Activated CD4-positive, alpha-beta T cell treated with anti-CD3 and anti-CD28 coated beads, Interleukin-2, Interleukin-6, amounts not matched to agents 100 ng/mL and 50 ng/mL, durations not matched to agents 16 hours and 8 hours (primary cell): ENCODE results near the gene ZCCHC24.

Experiments used
- DNase-seq: peaks from one replicate; pipeline ENCODE4 v3.0.0-alpha.2; 2020

Gene ZCCHC24

DNA sequence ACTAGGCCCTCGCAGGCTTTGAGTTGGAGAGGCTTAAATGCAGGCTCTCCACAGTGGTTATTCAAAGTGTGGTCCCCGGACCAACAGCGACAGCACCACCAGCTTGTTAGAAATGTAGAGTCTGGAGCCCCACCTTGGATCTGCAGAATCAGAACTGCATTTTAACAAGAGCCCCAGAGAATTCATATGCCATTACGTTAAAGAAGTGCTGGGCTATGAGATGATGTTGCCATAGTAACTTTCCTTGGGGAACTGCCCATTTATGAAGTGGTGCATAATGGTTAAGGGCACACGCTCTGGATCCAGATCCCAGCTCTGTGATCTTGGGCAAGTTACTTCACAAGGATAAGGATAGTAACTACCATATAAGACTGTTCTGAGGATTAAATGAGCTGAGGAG lies 48.9 kb downstream of the ZCCHC24 start:
- DNase-seq: no peak

GRCh38 chr10:79394664-79395063 lies 50.8 kb downstream of the ZCCHC24 start:
- DNase-seq: no peak

- DNase-seq: no peak
Measured at GRCh38 chr10:79393924-79394610, 51.4 kb downstream of the ZCCHC24 start.

DNA sequence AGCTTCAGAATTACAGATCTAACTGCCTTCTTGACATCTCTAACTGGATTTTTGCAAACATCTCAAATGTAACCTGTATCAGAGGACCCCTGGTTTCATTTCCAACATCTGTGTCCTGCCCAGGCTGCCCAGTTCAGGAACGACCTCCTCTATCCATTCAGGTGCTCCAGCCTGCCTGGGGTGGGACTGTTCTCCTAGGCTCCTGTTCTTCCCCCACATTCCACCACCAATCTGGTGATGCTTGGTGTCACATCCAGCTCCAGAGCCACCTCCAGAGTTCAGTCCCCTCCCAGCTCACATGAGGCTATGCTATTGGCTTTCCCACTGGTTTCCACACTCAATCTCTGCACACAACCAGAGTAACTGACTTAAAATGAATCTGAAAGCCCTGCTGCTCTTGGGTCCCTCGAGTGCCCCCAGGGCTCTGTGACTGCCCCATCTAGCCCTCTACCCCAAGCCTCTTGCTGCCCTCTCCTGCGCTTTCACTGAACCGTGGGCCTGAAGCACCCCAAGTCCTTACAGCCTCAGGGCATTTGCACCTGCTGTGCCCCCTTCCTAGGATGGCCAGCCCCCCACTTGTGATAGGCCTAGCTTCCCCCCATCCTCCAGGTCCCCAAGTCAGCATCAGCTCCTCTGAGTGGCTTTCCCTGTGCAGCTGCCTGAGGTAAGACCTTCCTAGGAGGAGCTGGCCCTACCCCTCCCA lies 52.1 kb downstream of the ZCCHC24 start:
- no peak for DNase-seq

DNA sequence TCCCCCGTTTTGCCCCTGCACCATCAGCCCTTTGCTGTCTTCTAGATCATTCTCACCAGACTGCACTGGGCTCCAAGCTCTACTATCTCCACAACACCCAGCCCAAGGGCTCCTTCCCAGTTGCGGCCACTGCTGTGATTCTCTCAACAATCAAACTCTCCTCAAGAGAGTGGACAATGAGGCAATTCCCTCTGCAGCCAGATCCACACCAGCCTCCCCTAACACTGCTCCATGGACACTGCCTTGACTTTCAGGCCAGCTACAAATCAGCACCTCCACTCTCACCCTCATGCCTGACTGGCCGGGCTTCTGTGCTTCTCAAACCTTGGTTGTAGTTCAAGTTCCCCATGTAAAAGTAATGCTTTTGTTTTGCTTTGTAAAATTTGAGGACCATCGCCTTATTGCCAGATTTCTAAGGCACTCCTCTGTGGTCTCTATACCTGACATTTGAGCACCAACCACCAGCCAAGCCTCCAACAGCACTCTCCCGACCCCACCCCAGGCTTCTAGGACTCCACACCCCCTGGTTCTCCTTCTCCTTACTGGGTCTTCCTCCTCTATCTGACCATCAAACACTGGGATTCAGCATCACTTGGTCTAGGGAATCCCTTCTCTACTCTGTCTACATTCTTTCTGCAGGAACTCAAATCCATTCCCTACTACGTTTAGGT lies 52.8 kb downstream of the ZCCHC24 start:
- no peak for DNase-seq

- DNase-seq: no peak
Measured at GRCh38 chr10:79392020-79392398, 53.4 kb downstream of the ZCCHC24 start.

- DNase-seq: no peak
Measured at GRCh38 chr10:79391231-79392019, 54.0 kb downstream of the ZCCHC24 start.

GRCh38 chr10:79390551-79391229 lies 54.7 kb downstream of the ZCCHC24 start:
- DNase-seq: peak; percentile 10

DNA sequence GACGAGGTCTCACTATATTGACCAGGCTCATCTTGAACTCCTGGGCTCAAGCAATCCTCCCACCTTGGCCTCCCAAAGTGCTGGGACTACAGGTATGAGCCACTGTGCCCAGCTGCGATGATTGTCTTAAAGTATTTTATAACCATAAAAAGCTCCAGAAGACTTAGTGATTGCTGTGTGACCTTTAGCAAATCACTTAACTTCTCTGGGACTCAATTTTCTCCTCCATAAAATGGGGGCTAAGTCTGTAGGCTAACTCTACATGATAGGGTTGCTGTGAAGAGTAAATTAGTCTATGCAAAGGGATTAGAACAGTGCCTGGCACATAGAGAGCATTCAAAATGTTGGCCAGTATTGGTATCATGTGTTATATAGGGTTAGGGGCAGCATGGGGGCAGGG lies 55.4 kb downstream of the ZCCHC24 start:
- DNase-seq: no peak

DNA sequence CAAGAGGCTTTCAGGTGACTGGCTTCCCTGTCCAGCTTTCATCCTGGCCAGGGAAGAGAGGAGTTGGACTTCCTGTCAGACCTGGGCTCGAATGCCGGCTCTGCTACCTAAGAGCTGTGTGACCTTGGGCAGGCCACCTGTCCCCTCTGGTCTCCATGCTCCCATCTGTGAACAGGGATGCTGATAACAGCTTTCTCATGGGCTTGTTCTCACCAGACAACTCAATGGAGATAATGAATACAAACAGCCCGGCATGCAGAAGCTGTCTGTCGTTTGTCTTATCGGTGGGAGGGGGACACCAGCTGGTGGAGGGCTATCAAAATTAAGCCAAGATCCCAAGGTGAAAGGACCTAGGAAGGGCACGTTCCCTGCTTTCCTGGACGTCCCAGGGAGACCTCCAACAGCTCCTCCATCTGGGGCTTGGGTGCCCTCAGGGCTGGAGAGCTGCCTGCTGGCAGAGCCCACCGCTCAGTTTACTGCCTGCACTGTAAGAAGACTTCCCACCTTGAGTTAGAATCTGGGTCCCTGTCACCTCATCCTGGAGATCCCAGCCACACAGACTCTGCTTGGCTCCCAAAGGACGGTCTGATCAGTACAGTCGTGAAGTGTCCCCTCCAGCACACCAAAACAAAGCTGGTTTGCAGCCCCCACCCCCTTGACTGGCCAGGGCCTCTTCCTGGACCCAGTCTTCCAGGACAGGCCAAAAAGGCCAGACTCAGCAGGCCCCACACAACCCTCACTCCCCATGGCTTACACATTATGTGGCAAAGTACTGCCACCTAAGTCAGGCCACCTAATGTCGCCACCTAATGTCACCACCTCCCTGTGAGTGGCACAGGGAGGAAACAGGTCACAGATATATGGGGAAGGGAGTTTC lies 57.2 kb downstream of the ZCCHC24 start:
- peak; percentile 22 for DNase-seq

DNA sequence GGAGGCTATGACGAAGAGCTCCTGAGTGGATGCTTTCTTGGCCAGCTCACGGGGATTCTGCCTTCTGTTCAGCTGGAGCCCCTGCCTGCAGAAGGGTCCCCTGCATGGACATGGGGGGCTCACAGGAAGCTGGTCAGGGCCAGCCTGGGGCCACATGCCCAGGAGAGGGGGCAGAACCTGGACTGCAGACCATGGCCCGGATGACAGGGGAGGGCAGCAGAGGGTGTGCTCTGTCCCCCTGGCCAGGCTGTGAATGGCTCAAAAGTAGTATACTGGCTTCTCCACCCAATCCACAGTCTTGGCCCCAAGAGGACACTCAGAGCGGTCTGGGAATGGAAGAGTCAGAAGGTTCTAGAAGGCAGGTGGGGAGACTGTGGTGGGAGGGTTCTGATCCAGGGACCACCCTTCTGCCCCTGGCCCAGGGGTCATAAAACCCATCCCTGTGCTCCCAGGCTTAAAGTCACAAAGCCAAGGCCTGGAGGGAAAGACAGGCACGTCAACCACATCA lies 57.9 kb downstream of the ZCCHC24 start:
- DNase-seq: no peak

- DNase-seq: no peak
Measured at GRCh38 chr10:79386637-79387465, 58.6 kb downstream of the ZCCHC24 start.

- DNase-seq: no peak
Measured at GRCh38 chr10:79385804-79386531, 59.5 kb downstream of the ZCCHC24 start.

DNA sequence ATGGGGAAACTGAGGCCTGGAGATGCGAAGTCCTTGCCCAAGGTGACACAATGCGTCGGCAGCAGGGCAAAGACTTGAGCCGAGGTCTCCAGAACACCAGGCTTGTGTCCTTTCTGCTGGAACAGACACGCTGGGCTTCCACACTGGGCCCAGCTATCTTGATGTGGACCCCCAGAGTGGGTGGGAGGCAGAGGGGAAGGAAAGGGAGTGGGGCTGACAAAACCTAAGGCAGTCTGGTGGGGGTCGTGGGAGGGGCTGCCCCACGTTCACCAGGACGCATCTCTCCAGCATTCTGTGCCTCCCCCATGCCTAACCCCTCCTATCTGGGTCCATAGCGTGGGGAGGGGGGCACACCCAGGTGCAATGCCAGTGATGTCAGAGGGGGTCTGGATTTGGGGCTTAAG lies 60.0 kb downstream of the ZCCHC24 start:
- no peak for DNase-seq

- DNase-seq: no peak
Measured at GRCh38 chr10:79384773-79385391, 60.5 kb downstream of the ZCCHC24 start.

- no peak for DNase-seq
Measured at GRCh38 chr10:79383974-79384606, 61.3 kb downstream of the ZCCHC24 start.

DNA sequence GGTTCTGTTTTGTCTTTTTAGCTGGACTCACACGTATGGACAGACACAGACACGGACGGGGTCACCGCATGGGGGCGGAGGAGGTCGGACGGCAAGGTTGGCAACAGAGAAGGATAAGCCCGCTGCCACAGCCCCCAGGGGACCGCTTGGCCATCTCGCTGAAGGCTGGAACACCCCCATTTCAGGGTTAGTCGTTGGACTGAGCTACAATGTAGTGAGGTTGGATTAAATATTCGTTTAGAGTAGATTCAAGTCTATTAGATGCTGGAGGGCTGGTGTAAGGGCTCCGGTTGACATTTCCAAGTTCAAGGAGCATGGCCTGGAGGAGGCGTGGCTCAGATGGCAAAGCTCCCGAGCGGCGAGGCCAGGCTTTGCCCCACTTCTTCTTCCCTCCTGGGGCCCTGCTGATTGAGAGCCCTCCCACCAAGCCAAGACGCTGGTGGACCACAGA lies 62.9 kb downstream of the ZCCHC24 start:
- no peak for DNase-seq

DNA sequence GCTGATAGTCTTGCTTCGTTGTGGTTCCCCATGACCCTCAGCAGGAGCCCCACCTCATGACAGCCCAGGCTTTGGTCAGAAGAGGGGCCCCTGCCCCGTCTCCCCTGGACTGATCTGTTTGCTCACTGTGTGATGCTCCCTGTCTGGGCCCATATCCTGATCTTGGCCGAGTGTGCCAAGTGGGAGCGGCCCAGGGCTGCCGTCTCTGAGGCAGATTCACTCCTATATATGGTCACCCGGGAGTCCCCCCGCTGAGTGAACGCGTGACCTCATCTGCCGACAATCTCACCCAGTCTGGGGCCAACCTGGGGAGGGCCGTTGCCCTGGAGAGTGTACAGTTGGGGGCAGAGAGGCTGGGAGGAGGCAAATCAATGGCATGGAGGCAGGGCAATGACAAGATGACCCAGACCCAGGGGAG lies 63.6 kb downstream of the ZCCHC24 start:
- no peak for DNase-seq
